Activated naive CD4-positive, alpha-beta T cell treated with anti-CD3 and anti-CD28 coated beads, Interleukin-2, amount 50 U/mL, for 24 hours (primary cell): ENCODE data around the gene UBQLNL.

Experiments used
- H3K27ac Mint-ChIP-seq: one replicate; pipeline ENCODE4 v1.8.0; 2021; ENCODE audit warnings: mild to moderate bottlenecking, mixed read lengths
- H3K27me3 Mint-ChIP-seq: one replicate; pipeline ENCODE4 v1.8.0; 2021; ENCODE audit warnings: mixed read lengths
- H3K36me3 Mint-ChIP-seq: one replicate; pipeline ENCODE4 v1.8.0; 2021; ENCODE audit warnings: mixed read lengths
- H3K4me1 Mint-ChIP-seq: one replicate; pipeline ENCODE4 v1.8.0; 2021; ENCODE audit warnings: mixed read lengths
- H3K4me3 Mint-ChIP-seq: one replicate; pipeline ENCODE4 v1.8.0; 2021; ENCODE audit warnings: mild to moderate bottlenecking, mixed read lengths
- H3K9me3 Mint-ChIP-seq: one replicate; pipeline ENCODE4 v1.8.0; 2021; ENCODE audit warnings: mixed read lengths

The UBQLNL gene

GRCh38 chr11:5524756-5525155, 8.3 kb upstream of the UBQLNL start:
- H3K27ac Mint-ChIP-seq: no peak overlapping the region
- no peaks in the 10 kb centered on the region for H3K9me3 Mint-ChIP-seq

GRCh38 chr11:5522308-5522707, 5.8 kb upstream of the UBQLNL start:
- Mint-ChIP-seq H3K36me3 (no peaks in the 10 kb centered on the region), H3K4me1 (no peaks in the 10 kb centered on the region), H3K27me3 (no peaks in the 10 kb centered on the region), H3K9me3 (no peaks in the 10 kb centered on the region), H3K27ac (no peak overlapping the region), H3K4me3 (no peak overlapping the region)

More at GRCh38 chr11:5524756-5525155, 8.3 kb upstream of the UBQLNL start:
- Mint-ChIP-seq H3K4me1 (no peaks in the 10 kb centered on the region), H3K27me3 (no peaks in the 10 kb centered on the region), H3K4me3 (no peak overlapping the region), H3K36me3 (no peaks in the 10 kb centered on the region)

GRCh38 chr11:5521540-5521939, 5.0 kb upstream of the UBQLNL start:
- no peaks in the 10 kb centered on the region for H3K4me1 Mint-ChIP-seq
- H3K4me3 Mint-ChIP-seq: no peak overlapping the region
- H3K27me3 Mint-ChIP-seq: no peaks in the 10 kb centered on the region
- H3K36me3 Mint-ChIP-seq: no peaks in the 10 kb centered on the region
- no peaks in the 10 kb centered on the region for H3K9me3 Mint-ChIP-seq
- no peak overlapping the region for H3K27ac Mint-ChIP-seq

GRCh38 chr11:5514841-5515240, 1.7 kb downstream of the UBQLNL start:
- no peaks in the 10 kb centered on the region for H3K27me3 Mint-ChIP-seq

GRCh38 chr11:5509803-5510202, 6.7 kb downstream of the UBQLNL start, which contains the start of gene UBQLN3:
TSS of gene UBQLN3 (minus strand) at chr11:5509957. CDS start at chr11:5509558, 399 bp downstream.
- H3K4me1 Mint-ChIP-seq: no peaks in the 10 kb centered on the region
- H3K4me3 Mint-ChIP-seq: no peak within 1 kb of the TSS
- H3K27me3 Mint-ChIP-seq: no peaks in the 10 kb centered on the region
- H3K36me3 Mint-ChIP-seq: no peaks in the 10 kb centered on the region
- H3K27ac Mint-ChIP-seq: no peak within 1 kb of the TSS
- H3K9me3 Mint-ChIP-seq: no peaks in the 10 kb centered on the region

More at GRCh38 chr11:5514841-5515240, 1.7 kb downstream of the UBQLNL start:
- H3K36me3 Mint-ChIP-seq: no peaks in the 10 kb centered on the region
- no peaks in the 10 kb centered on the region for H3K9me3 Mint-ChIP-seq
- H3K4me3 Mint-ChIP-seq: no peak overlapping the region
- H3K4me1 Mint-ChIP-seq: no peaks in the 10 kb centered on the region
- H3K27ac Mint-ChIP-seq: no peak overlapping the region

GRCh38 chr11:5508605-5509004, 7.9 kb downstream of the UBQLNL start:
- no peaks in the 10 kb centered on the region for H3K36me3 Mint-ChIP-seq
- H3K9me3 Mint-ChIP-seq: no peaks in the 10 kb centered on the region
- H3K27me3 Mint-ChIP-seq: no peaks in the 10 kb centered on the region
- H3K27ac Mint-ChIP-seq: no peak overlapping the region
- H3K4me1 Mint-ChIP-seq: no peaks in the 10 kb centered on the region
- no peak overlapping the region for H3K4me3 Mint-ChIP-seq

- Mint-ChIP-seq H3K36me3 (no peaks in the 10 kb centered on the region), H3K27me3 (no peaks in the 10 kb centered on the region), H3K4me1 (no peaks in the 10 kb centered on the region), H3K4me3 (no peak overlapping the region), H3K9me3 (no peaks in the 10 kb centered on the region), H3K27ac (no peak overlapping the region)
Measured at GRCh38 chr11:5507933-5508305, 8.6 kb downstream of the UBQLNL start.

GRCh38 chr11:5507177-5507932, 9.1 kb downstream of the UBQLNL start:
- no peak overlapping the region for H3K4me3 Mint-ChIP-seq
- no peaks in the 10 kb centered on the region for H3K9me3 Mint-ChIP-seq
- no peaks in the 10 kb centered on the region for H3K4me1 Mint-ChIP-seq
- H3K27me3 Mint-ChIP-seq: no peaks in the 10 kb centered on the region
- H3K27ac Mint-ChIP-seq: no peak overlapping the region
- H3K36me3 Mint-ChIP-seq: no peaks in the 10 kb centered on the region

GRCh38 chr11:5505363-5506048, 11.0 kb downstream of the UBQLNL start:
- no peaks in the 10 kb centered on the region for H3K9me3 Mint-ChIP-seq
- H3K4me3 Mint-ChIP-seq: no peak overlapping the region
- no peaks in the 10 kb centered on the region for H3K4me1 Mint-ChIP-seq
- peaks cover 5% of the 10 kb centered on the region for H3K27me3 Mint-ChIP-seq
- H3K27ac Mint-ChIP-seq: no peak overlapping the region
- no peaks in the 10 kb centered on the region for H3K36me3 Mint-ChIP-seq

- Mint-ChIP-seq H3K4me3 (no peak overlapping the region), H3K27ac (no peak overlapping the region), H3K36me3 (no peaks in the 10 kb centered on the region), H3K9me3 (no peaks in the 10 kb centered on the region), H3K27me3 (peaks cover 5% of the 10 kb centered on the region), H3K4me1 (no peaks in the 10 kb centered on the region)
Measured at GRCh38 chr11:5504403-5504921, 12.0 kb downstream of the UBQLNL start.

- no peaks in the 10 kb centered on the region for H3K36me3 Mint-ChIP-seq
- H3K4me1 Mint-ChIP-seq: no peaks in the 10 kb centered on the region
- H3K27ac Mint-ChIP-seq: no peak overlapping the region
- peaks cover 5% of the 10 kb centered on the region for H3K27me3 Mint-ChIP-seq
- no peaks in the 10 kb centered on the region for H3K9me3 Mint-ChIP-seq
- H3K4me3 Mint-ChIP-seq: no peak overlapping the region
Measured at GRCh38 chr11:5500393-5500801, 16.1 kb downstream of the UBQLNL start.

GRCh38 chr11:5499671-5500070, 16.8 kb downstream of the UBQLNL start:
- H3K27me3 Mint-ChIP-seq: peaks cover 5% of the 10 kb centered on the region
- H3K36me3 Mint-ChIP-seq: no peaks in the 10 kb centered on the region
- no peak overlapping the region for H3K27ac Mint-ChIP-seq
- H3K4me3 Mint-ChIP-seq: no peak overlapping the region
- no peaks in the 10 kb centered on the region for H3K4me1 Mint-ChIP-seq
- H3K9me3 Mint-ChIP-seq: no peaks in the 10 kb centered on the region

- H3K4me1 Mint-ChIP-seq: no peaks in the 10 kb centered on the region
- H3K27ac Mint-ChIP-seq: no peak overlapping the region
- no peaks in the 10 kb centered on the region for H3K9me3 Mint-ChIP-seq
- H3K36me3 Mint-ChIP-seq: no peaks in the 10 kb centered on the region
- H3K27me3 Mint-ChIP-seq: peaks cover 6% of the 10 kb centered on the region
- H3K4me3 Mint-ChIP-seq: no peak overlapping the region
Measured at GRCh38 chr11:5489576-5490357, 26.7 kb downstream of the UBQLNL start.

- H3K9me3 Mint-ChIP-seq: no peaks in the 10 kb centered on the region
- H3K36me3 Mint-ChIP-seq: no peaks in the 10 kb centered on the region
- peaks cover 5% of the 10 kb centered on the region for H3K27me3 Mint-ChIP-seq
- no peaks in the 10 kb centered on the region for H3K4me1 Mint-ChIP-seq
- H3K4me3 Mint-ChIP-seq: no peak overlapping the region
- no peak overlapping the region for H3K27ac Mint-ChIP-seq
Measured at GRCh38 chr11:5488798-5489399, 27.6 kb downstream of the UBQLNL start.

GRCh38 chr11:5488385-5488784, 28.1 kb downstream of the UBQLNL start, which contains the start of gene OR52D1:
TSS of gene OR52D1 (plus strand) at chr11:5488685. CDS start at chr11:5488707, 22 bp downstream.
- H3K9me3 Mint-ChIP-seq: no peaks in the 10 kb centered on the region
- no peaks in the 10 kb centered on the region for H3K4me1 Mint-ChIP-seq
- no peak within 1 kb of the TSS for H3K4me3 Mint-ChIP-seq
- no peak within 1 kb of the TSS for H3K27ac Mint-ChIP-seq
- no peaks in the 10 kb centered on the region for H3K36me3 Mint-ChIP-seq
- peaks cover 5% of the 10 kb centered on the region for H3K27me3 Mint-ChIP-seq
